Lung (tissue), 12 donors: ENCODE measurements around the gene GJD2. TPM values are rescaled to one million over a fixed set of nuclear protein-coding genes. Genes with fewer than 3 reads are reported as not detected.
A peak's percentile ranks its signal among the peaks of the same experiment; 100 is the strongest.

Source experiments
- ATAC-seq: fragments of 200-7000 bp; cut with Tn5 transposase; one replicate; pipeline ENCODE4 v1.9.1; 2020; ENCODE audit warnings: moderate number of reproducible peaks; ENCODE audit not compliant: insufficient read depth, low FRiP score
- DNase-seq, 3 donors: peaks; one replicate each; pipeline ENCODE4 v3.0.0-alpha.2; 2013 to 2017
- H3K27ac ChIP-seq, 2 donors: one replicate each; pipeline ENCODE4 v1.5.1; 2013; ENCODE audit warnings: mild to moderate bottlenecking in 2 of 2, moderate library complexity in 2 of 2, control low read depth in 1 of 2, inconsistent platforms in 1 of 2, low read depth in 1 of 2, low read length in 1 of 2
- H3K27me3 ChIP-seq, 3 donors: one replicate each; pipeline ENCODE4 v1.5.1; 2013; ENCODE audit warnings: low read length in 2 of 3; ENCODE audit not compliant: control insufficient read depth in 3 of 3, insufficient read depth in 3 of 3
- H3K36me3 ChIP-seq, 4 donors: one replicate each; pipeline ENCODE4 v1.5.1; 2013; ENCODE audit warnings: low read length in 4 of 4, mild to moderate bottlenecking in 1 of 4, moderate library complexity in 1 of 4; ENCODE audit not compliant: control insufficient read depth in 4 of 4, insufficient read depth in 4 of 4
- H3K4me1 ChIP-seq, 5 donors: one replicate each; pipeline ENCODE4 v1.5.1; 2013; ENCODE audit warnings: low read length in 5 of 5, mild to moderate bottlenecking in 2 of 5, moderate library complexity in 1 of 5; ENCODE audit not compliant: control insufficient read depth in 5 of 5, insufficient read depth in 5 of 5
- H3K4me3 ChIP-seq: one replicate; pipeline ENCODE4 v1.5.1; 2013; ENCODE audit warnings: mild to moderate bottlenecking, control low read depth, moderate library complexity
- H3K9ac ChIP-seq, 2 donors: one replicate each; pipeline ENCODE4 v1.5.1; 2013; ENCODE audit warnings: low read length in 2 of 2, control low read depth in 1 of 2; ENCODE audit not compliant: insufficient read depth in 1 of 2
- H3K9me3 ChIP-seq, 4 donors: one replicate each; pipeline ENCODE4 v1.5.1; 2013; ENCODE audit warnings: low read length in 3 of 4, mild to moderate bottlenecking in 1 of 4, moderate library complexity in 1 of 4; ENCODE audit not compliant: control insufficient read depth in 4 of 4, insufficient read depth in 3 of 4
- WGBS, 2 donors: extraction: QIAGEN DNeasy Blood & Tissue Kit; methylation state at CpG; one replicate each; pipeline ENCODE4 v1.1.7; 2013; 5-methylcytosine and 5-hydroxymethylcytosine counted together
- polyA plus RNA-seq, 2 donors: library from polyadenylated mRNA; stranded (reverse); fragments of 200-250 nt; gene quantifications; one replicate each; pipeline ENCODE4 v1.2.1, GENCODE V29; 2013
- total RNA-seq, 2 donors: library from RNA; depleted of rRNA in 1 of 2; stranded (reverse); fragments of >200 nt in 1 of 2; gene quantifications; one replicate each; pipeline ENCODE4 v1.2.1, GENCODE V29; 2014 to 2021
- TF ChIP-seq, protein P1 (sequence below): IDR thresholded peaks from 2 replicates; pipeline ENCODE4 v1.5.1; 2012; ENCODE audit warnings: mild to moderate bottlenecking; ENCODE audit errors: control extremely low read depth, extremely low read depth
- donor health status: control.
- donor health status: control.
- donor health status: Bipolar disorder and iron deficiency.
- donor health status: healthy.
- donor health status: DM: yes; HTN: yes; CAD: no.

Gene GJD2
- total and polyA plus RNA-seq, 4 donors = 0.17 TPM; not detected in 3

DNA sequence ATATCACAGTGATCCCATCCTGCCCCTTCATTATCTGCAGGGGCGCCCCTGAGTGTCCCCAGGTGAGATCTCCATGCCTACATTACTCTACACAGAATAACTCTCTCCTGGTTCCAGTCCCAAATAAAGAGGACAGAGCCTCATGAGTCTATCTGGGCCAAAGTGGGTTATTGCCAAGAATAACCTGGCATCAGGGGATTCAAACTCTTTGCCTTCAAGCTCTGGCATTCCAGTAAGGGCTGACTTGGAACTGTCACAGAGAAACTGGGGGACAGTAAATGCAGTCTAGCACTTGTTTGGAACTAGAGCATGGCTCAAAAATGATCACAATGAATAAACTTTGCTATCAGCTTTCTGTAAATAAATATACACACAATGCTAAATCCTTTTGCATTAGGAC, 30.3 kb downstream of the GJD2 start:
- Histone ChIP-seq H3K9ac (no peak overlapping the region), H3K27me3 (peaks cover 0 to 3% (median 0%) of the 10 kb centered on the region in 3 donors), H3K4me1 (peaks cover 0 to 6% (median 0%) of the 10 kb centered on the region in 5 donors), H3K4me3 (no peak overlapping the region), H3K9me3 (no peaks in the 10 kb centered on the region), H3K36me3 (no peaks in the 10 kb centered on the region), H3K27ac (no peak overlapping the region)
- DNase-seq = no peak
- 79 to 83% methylated on average over 1 of the region's 1 CpG for WGBS, 2 donors
- TF ChIP-seq, protein P1, sequence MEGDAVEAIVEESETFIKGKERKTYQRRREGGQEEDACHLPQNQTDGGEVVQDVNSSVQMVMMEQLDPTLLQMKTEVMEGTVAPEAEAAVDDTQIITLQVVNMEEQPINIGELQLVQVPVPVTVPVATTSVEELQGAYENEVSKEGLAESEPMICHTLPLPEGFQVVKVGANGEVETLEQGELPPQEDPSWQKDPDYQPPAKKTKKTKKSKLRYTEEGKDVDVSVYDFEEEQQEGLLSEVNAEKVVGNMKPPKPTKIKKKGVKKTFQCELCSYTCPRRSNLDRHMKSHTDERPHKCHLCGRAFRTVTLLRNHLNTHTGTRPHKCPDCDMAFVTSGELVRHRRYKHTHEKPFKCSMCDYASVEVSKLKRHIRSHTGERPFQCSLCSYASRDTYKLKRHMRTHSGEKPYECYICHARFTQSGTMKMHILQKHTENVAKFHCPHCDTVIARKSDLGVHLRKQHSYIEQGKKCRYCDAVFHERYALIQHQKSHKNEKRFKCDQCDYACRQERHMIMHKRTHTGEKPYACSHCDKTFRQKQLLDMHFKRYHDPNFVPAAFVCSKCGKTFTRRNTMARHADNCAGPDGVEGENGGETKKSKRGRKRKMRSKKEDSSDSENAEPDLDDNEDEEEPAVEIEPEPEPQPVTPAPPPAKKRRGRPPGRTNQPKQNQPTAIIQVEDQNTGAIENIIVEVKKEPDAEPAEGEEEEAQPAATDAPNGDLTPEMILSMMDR = no peak
- no peak for ATAC-seq

DNA sequence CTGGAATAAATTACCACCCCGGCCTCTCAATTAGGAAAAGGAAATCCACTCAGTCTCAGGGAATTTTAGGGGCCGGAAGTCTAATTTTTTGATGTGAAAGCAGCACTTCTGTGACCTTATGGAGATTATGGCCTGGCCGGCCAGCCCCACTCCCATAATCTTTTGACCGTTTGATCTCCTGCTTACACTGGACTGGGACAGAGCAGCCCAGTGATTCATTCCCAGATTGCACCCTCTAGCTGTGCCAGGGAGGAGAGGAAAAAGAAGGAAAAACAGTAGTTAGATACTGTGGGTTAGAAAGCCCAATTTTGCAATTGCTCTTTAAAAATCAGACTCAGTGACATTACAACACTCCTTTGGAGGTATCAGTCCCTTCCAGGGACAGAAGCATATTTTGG, 32.4 kb downstream of the GJD2 start:
- peak overlapping the region in 1 of 2 donors; percentile 90 for H3K27ac ChIP-seq
- no peak overlapping the region for H3K9ac ChIP-seq
- no peaks in the 10 kb centered on the region for H3K9me3 ChIP-seq
- ATAC-seq (no peak), DNase-seq (peak in 2 of 3 donors; percentile 25 to 28)
- no peak overlapping the region for H3K4me3 ChIP-seq
- peaks cover 0 to 3% (median 0%) of the 10 kb centered on the region in 3 donors for H3K27me3 ChIP-seq
- TF ChIP-seq, protein P1 = no peak
- H3K4me1 ChIP-seq = peaks cover 0 to 6% (median 0%) of the 10 kb centered on the region in 5 donors
- 29 to 67% methylated on average over 4 of the region's 4 CpGs for WGBS, 2 donors
- H3K36me3 ChIP-seq = no peaks in the 10 kb centered on the region

DNA sequence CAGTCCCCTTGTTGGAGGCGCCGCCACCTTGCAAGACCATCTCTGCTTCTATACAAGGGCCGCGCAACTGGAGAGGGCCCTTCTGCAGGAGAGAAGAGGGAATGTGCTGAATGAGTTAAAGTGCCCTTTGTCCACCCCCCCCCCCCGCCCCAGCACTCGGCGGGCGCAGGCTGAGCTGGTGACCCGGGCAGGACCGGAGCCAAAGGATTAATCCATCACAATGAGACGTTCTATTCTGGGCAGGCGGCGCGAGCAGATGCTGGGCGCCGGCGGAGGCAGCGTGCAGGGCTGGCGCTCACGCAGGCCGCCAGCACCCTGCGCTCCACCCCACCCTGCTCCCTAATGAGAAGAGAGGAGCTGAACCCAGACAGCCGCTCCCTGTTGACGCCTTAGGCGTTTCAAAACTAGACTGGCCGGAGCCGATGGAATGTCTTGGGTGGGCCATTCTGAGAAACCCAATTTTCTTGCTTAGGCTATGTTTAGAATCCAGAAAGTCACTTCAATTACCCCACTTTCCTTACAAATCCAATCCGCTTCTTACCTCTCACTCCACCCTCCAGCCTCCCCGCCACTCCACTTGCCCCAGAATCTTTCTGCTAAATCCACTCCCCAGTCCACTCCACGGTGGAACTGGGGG, 32.9 kb downstream of the GJD2 start:
- Histone ChIP-seq H3K9me3 (no peaks in the 10 kb centered on the region), H3K4me1 (peaks cover 0 to 6% (median 0%) of the 10 kb centered on the region in 5 donors), H3K27ac (peak overlapping the region in 1 of 2 donors; percentile 90), H3K9ac (no peak overlapping the region), H3K36me3 (no peaks in the 10 kb centered on the region), H3K27me3 (peaks cover 0 to 3% (median 0%) of the 10 kb centered on the region in 3 donors), H3K4me3 (no peak overlapping the region)
- TF ChIP-seq, protein P1 = no peak
- WGBS, 2 donors = 5 to 6% methylated on average over 25 to 30 of the region's 30 CpGs
- DNase-seq (peak; percentile 65 to 76 (median 69)), ATAC-seq (peak; percentile 41)
